GM12801 (cell line): ENCODE data around the gene ADCY7.

Experiments used
- TF ChIP-seq, protein P1 (sequence below): IDR thresholded peaks from one replicate; pipeline ENCODE4 v1.5.1; 2011; ENCODE audit warnings: control low read depth; ENCODE audit not compliant: insufficient read length; ENCODE audit errors: extremely low read depth

ADCY7 gene

DNA sequence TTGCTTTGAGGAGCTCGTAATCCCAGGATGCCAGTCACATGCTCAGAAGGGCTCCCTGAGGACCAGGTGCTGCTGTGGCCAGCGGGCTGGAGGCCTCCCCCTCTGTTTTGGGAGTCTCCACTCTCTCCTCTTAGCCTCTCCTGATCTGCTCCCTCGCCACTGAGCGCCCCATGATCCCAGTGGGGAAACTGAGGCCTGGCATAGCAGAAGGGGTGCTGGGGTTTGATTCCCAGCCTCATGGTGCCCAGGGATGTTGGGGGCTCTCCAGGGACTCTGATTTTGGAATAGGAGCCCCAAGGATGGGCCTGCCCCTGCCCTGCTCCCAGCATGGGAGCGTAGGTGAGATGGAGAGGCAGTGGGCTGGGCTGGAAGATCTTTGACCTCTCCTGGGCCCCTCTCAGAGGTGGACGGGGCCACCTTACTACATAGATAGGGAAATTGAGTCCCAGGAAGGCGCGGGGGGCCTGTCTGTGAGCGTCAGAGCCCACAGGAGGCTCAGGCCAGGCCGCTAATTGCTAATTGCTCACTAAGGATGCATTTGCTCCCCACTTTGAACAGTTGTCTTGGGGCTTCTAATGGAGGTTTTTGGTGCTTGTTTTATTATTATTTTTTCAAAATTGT lies 525 bp upstream of the ADCY7 start:
- TF ChIP-seq, protein P1, sequence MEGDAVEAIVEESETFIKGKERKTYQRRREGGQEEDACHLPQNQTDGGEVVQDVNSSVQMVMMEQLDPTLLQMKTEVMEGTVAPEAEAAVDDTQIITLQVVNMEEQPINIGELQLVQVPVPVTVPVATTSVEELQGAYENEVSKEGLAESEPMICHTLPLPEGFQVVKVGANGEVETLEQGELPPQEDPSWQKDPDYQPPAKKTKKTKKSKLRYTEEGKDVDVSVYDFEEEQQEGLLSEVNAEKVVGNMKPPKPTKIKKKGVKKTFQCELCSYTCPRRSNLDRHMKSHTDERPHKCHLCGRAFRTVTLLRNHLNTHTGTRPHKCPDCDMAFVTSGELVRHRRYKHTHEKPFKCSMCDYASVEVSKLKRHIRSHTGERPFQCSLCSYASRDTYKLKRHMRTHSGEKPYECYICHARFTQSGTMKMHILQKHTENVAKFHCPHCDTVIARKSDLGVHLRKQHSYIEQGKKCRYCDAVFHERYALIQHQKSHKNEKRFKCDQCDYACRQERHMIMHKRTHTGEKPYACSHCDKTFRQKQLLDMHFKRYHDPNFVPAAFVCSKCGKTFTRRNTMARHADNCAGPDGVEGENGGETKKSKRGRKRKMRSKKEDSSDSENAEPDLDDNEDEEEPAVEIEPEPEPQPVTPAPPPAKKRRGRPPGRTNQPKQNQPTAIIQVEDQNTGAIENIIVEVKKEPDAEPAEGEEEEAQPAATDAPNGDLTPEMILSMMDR = no peak

DNA sequence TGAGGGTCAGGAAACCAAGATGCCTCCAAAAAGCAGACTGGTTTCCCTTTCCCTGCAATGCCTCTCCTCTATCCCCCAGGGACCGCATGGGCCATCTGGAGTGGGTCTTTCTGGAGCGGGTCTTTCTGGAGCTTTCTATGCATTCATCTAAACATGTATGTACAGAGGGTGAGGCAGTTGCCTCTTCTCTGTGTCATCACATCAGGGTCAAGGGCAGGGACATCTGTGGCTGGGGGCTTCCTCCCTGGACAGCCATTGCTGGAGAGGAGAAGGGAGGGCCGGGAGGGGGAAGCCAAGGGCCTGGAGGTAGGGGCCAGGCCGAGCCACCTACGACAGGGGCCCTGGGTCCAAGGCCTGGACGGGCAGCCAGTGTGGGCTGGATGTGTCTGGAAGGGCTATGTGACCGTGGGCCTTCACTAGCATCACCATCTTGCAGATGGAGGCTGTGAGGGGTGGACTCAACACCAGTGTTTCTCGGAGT lies 840 bp downstream of the ADCY7 start:
- TF ChIP-seq, protein P1 = no peak

DNA sequence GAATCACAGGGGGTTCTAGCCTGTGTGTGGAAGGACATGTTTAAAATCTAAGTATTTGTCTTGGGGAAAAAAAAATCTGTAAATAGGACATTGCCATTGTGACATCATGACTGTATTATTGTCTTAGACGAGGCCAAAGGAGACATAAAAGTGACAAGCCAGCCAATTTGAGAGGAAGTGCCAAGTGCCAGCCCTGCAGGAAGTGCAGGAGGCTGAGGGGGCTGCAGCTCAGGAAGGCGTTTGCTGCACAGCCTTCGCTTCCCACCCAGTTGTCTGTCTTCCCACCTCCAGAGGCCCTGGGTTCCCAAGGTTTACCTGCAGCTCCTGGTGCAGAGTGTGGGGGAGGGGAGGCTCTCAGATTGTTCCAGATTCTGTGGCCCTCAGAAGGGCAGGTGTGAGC lies 1.3 kb downstream of the ADCY7 start:
- TF ChIP-seq, protein P1 = no peak

DNA sequence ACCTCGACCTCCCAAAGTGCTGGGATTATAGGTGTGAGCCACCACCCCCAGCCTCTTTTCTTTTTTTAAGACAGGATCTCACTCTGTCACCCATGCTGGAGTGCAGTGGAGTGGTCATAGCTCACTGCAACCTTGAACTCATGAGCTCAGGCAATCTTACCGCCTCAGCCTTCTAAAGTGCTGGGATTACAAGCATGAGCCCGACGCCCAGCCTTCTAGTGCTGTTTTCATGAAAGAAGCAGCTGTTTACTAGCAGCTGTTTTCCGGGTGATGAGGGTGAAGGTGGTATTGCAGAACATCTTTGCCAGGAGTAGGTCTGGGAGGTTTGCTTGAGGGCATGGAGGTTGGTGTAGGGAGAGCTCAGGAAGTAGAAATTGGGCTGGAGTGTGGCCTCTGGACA lies 2.0 kb downstream of the ADCY7 start:
- TF ChIP-seq, protein P1 = no peak

DNA sequence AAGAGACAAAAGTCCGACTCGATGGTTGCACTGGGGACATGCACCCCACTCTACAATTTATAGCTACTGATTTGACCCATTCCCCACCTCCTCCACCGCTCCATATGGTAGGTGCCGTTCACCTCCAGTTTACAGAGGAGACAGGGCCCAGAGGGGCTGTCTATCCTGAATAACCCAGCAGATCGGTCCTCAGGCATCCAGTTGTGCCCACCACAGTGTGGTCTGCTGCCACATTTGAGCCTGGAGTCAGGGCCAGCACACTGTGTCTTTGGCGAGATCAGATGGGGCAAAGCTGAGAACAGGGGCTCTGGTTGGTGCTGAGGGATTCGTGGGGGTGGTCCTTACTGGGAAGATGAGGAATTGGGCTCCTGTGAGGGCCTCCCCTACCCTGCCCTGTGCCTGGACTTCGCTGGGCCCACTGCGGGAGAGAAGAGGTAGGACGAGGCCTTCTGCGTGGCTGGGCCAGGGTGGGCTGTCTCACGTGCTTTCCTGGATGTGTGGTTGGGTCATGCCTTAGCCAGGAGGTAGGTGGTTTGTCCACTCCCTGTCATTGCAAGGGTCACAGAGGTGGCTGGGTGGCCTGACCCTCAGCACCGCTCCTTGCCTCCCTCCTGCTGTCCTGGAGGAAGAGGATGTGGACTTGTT lies 2.8 kb downstream of the ADCY7 start:
- TF ChIP-seq, protein P1 = no peak

DNA sequence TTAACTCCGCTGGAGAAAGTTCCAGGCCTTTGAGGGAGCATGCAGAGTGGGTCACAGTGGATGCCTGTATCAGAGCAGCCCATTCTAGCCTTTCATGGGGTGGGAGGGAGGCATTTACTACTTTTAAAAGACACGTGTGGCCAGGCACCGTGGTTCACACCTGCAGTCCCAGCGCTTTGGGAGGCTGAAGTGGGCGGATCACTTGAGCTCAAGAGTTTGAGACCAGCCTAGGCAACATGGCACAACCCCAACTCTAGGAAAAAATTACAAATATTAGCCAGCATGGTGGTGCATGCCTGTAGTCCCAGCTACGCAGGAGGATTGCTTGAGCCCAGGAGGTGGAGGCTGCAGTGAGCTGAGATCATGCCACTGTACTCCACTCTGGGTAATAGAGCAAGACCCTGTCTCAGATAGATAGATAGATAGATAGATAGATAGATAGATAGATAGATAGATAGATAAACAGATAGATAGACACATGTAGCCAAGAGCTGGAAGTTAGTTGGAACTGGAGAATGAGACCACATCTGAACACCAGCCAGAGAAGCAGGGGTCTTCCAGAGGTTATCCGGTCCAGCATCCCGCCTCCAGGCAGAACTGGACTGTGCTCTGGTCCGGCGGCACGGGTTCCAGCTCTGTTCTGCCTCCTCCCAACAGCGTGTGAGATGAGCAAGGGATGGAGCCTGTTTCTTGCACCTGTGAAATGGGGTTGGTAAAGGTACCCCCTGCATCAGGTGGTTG lies 3.6 kb downstream of the ADCY7 start:
- TF ChIP-seq, protein P1 = no peak

DNA sequence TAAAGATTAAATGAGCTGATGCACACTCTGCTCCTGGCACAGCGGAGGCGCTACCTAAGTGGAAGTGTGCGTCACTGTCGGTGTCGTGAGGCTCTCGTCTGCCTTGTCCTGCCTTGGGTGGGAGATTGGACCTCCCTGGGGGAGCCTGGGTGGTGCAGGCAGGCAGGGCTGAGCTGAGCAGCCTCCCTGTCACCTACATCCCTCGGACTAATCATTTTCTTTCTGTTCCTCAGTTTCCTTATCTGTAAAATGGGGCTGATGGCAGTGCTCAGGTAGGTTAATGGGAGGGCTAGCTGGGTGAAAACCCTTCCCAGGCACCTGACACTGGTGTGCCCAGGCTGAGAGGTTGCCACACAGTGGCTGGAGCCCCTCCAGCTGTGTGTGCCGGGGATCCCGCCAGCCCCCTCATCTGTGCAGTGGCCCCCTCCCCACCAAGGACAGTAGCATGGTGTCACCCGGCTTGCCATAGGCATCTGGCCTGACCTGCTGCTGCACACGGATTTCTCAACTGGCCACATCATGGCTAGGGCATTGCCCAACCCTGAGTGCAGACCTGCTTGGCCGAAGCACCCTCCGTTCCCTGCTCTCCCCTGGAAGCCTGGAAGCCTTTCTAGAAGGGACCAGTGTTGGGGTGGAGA lies 4.3 kb downstream of the ADCY7 start:
- TF ChIP-seq, protein P1 = no peak
